ENCODE measurements around the gene SHC4. TPM values are rescaled to one million over a fixed set of nuclear protein-coding genes. Genes with fewer than 3 reads are reported as not detected.

The SHC4 gene
- total RNA-seq, 1 experiment from 2014 or later = 0.44 TPM

- Histone ChIP-seq H3K4me3 (no peak overlapping the region), H2AFZ (no peak overlapping the region), H3K27ac (no peak overlapping the region), H4K20me1 (ENCODE audit: insufficient read depth) (no peaks in the 10 kb centered on the region), H3K27me3 (ENCODE audit: insufficient read depth, low read depth) (no peaks in the 10 kb centered on the region), H3K36me3 (ENCODE audit: low read depth) (no peaks in the 10 kb centered on the region), H3K4me2 (no peak overlapping the region), H3K9me2 (ENCODE audit: insufficient read depth) (no peaks in the 10 kb centered on the region), H3K79me2 (ENCODE audit: low read depth) (no peaks in the 10 kb centered on the region), H3F3A (ENCODE audit: insufficient read depth, low read depth) (no peaks in the 10 kb centered on the region), H3K9me3 (ENCODE audit: insufficient read depth, low read depth) (no peaks in the 10 kb centered on the region), H3K4me1 (replicated peaks; ENCODE audit: insufficient read depth) (no peaks in the 10 kb centered on the region)
- POLR2A ChIA-PET (ENCODE audit: unreplicated experiment) = no interaction called here
- no TSS peak for BruUV-seq (replicated peaks)
- CTCF ChIA-PET = interaction anchor here (0.6 kb wide), 1 partner anchor 31 kb away, joined by 10 read pairs; no protein-coding TSS in a partner anchor
- intact Hi-C loops (cut with micrococcal nuclease; ENCODE audit: unreplicated experiment) = no loop called here
- no peak for DNase-seq
- TF ChIP-seq EZH2 (IDR thresholded peaks at IDR 0.05; ENCODE audit: low read depth) (no peak), CTCF (conservative IDR thresholded peaks at IDR 0.05) (no peak)
Measured at GRCh38 chr15:48832648-48833047, 131.1 kb downstream of the SHC4 start.

GRCh38 chr15:48828906-48829305 is 134.8 kb downstream of the SHC4 start:
- Histone ChIP-seq H3K4me2 (no peak overlapping the region), H3K27ac (no peak overlapping the region), H3F3A (ENCODE audit: insufficient read depth, low read depth) (no peaks in the 10 kb centered on the region), H4K20me1 (ENCODE audit: insufficient read depth) (no peaks in the 10 kb centered on the region), H3K9me3 (ENCODE audit: insufficient read depth, low read depth) (no peaks in the 10 kb centered on the region), H3K4me3 (no peak overlapping the region), H3K4me1 (replicated peaks; ENCODE audit: insufficient read depth) (no peaks in the 10 kb centered on the region), H3K79me2 (ENCODE audit: low read depth) (no peaks in the 10 kb centered on the region), H2AFZ (no peak overlapping the region), H3K36me3 (ENCODE audit: low read depth) (no peaks in the 10 kb centered on the region), H3K27me3 (ENCODE audit: insufficient read depth, low read depth) (no peaks in the 10 kb centered on the region), H3K9me2 (ENCODE audit: insufficient read depth) (no peaks in the 10 kb centered on the region)
- POLR2A ChIA-PET (ENCODE audit: unreplicated experiment) = no interaction called here
- no TSS peak for BruUV-seq (replicated peaks)
- CTCF ChIA-PET = no interaction called here
- TF ChIP-seq CTCF (conservative IDR thresholded peaks at IDR 0.05) (no peak), EZH2 (IDR thresholded peaks at IDR 0.05; ENCODE audit: low read depth) (no peak)
- DNase-seq = no peak
- intact Hi-C loops (cut with micrococcal nuclease; ENCODE audit: unreplicated experiment) = no loop called here

GRCh38 chr15:48828471-48828870 is 135.2 kb downstream of the SHC4 start:
- Histone ChIP-seq H3K4me1 (replicated peaks; ENCODE audit: insufficient read depth) (no peaks in the 10 kb centered on the region), H2AFZ (no peak overlapping the region), H3K4me2 (no peak overlapping the region), H3K27ac (no peak overlapping the region), H3F3A (ENCODE audit: insufficient read depth, low read depth) (no peaks in the 10 kb centered on the region), H3K79me2 (ENCODE audit: low read depth) (no peaks in the 10 kb centered on the region), H3K27me3 (ENCODE audit: insufficient read depth, low read depth) (no peaks in the 10 kb centered on the region), H3K9me3 (ENCODE audit: insufficient read depth, low read depth) (no peaks in the 10 kb centered on the region), H4K20me1 (ENCODE audit: insufficient read depth) (no peaks in the 10 kb centered on the region), H3K36me3 (ENCODE audit: low read depth) (no peaks in the 10 kb centered on the region), H3K4me3 (no peak overlapping the region), H3K9me2 (ENCODE audit: insufficient read depth) (no peaks in the 10 kb centered on the region)
- ChIA-PET POLR2A (ENCODE audit: unreplicated experiment) (no interaction called here), CTCF (no interaction called here)
- TF ChIP-seq EZH2 (IDR thresholded peaks at IDR 0.05; ENCODE audit: low read depth) (no peak), CTCF (conservative IDR thresholded peaks at IDR 0.05) (no peak)
- intact Hi-C loops (cut with micrococcal nuclease; ENCODE audit: unreplicated experiment) = no loop called here
- DNase-seq = no peak
- no TSS peak for BruUV-seq (replicated peaks)

All from PC-9 (cell line).